Activated CD4-positive, CD25-positive, alpha-beta regulatory T cell (primary cell): Measurements from ENCODE around the gene NELL2.

Experiments
- DNase-seq, 4 experiments: peaks; one replicate each; lab custom pipeline; 2025; lab: John Stamatoyannopoulos, UW

NELL2 gene

DNA sequence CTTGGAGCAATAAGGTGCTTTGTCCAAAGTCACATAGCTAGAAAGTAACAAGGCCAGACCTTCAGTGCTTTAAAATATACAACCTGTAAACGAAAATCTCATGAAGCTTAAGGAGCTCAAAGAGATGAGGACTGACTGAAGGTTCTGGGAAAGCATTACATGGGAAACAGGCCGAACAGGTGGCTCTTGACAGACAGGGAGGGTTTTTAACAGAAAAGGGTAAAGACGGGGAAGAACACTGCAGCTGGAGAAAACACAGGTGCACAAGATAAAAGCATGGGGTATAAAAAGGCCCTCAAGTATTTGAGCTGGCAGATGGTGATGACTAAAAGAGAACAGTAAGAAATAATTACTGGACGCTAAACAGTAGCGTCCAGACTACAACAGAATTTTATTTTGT lies 257.2 kb downstream of the NELL2 start:
- no peak for DNase-seq

GRCh38 chr12:44616402-44616801 lies 259.7 kb downstream of the NELL2 start:
- no peak for DNase-seq

DNA sequence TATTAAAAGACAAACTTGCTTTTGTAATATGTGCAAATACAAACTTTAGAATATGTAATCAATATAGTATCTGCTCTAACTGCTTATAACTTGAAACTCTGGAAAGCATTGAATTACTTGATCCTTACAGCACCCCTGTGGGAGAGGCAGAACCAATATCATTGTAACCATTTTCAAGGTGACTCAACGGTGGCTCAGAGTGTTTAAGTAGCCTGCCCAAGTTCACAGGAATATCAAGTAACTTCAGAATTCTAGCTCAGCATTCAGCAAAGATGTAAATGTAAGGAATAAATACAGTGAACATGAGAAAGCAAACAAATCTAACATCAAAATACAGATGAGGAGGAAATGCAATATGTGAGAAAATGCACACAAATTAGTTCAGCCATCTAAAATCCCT lies 264.6 kb downstream of the NELL2 start:
- no peak for DNase-seq

GRCh38 chr12:44603701-44604100 lies 272.4 kb downstream of the NELL2 start:
- DNase-seq = no peak

DNA sequence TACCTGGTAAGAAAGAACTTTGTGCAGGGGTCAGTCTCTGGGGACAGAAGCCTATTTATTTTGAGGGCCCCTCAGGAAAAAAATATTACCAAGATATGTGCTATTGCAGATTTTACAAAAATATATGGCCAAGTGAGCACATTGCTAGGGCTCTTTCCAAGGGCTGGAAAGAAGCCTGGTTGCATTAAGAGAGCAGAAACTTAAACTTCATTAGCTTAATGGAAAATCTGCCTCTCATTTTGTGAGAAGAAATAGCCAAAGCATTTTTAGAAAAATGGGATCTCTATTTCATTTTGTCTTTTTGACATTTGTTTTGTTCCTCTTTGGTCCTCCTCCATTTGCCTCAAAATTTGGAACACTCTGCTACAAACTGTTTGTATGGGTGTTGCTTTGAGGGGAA lies 283.5 kb downstream of the NELL2 start:
- DNase-seq = no peak

- no peak for DNase-seq
Observed at GRCh38 chr12:44589697-44590096, 286.4 kb downstream of the NELL2 start.

DNA sequence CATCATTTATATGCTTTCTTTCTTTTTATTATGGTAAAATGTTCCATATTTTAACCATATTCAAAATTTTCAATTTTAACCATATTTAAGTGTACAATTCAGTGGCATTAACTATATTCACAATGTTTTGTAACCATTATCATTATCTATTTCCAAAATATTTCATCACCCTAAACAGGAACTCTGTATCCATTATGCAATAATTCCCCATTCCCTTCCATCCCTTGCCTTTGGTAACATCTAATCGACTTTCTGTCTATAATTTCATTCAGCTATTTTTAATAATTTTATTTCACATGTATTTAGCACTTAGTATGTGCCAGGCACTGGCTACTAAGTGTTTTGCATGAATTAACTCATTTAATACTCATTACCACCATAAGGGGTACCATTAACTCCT lies 287.5 kb downstream of the NELL2 start:
- no peak for DNase-seq

DNA sequence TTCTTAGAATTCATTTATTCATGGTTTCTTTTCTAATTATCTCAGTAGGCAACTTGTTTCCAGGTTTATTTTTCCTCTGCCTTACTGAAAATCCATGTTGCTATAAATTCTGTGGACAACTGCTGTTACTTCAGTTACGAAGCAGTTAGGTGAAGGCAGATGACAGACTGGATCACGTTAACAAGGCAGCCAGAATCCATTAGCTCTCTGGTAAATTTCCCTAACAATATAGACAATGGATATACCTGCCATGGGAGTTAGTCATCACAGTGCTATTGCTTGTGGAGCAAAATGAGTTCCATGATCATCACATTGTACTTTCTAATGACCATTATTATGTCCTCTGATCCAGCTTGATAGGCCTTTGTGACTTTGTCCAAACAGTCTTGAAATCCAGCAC lies 291.5 kb downstream of the NELL2 start:
- no peak for DNase-seq

DNA sequence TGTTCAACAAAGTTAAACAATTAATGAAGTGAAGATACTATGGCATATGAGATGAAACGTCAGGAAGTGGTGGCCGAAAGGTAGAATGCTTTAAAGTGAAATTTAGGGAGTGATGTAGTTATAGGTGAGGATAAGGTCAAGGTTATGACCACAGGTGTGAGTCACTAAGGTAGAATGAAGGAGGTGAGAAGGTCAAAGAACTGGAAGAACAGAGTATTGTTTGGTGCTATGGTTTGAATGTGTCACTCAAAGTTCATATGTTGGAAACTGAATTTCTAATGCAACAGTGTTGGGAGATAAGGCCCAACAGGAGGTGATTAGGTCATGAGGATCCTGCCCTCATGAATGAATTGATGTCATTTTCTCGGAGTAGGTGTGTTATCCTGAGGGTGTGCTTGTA lies 293.6 kb downstream of the NELL2 start:
- DNase-seq = no peak

DNA sequence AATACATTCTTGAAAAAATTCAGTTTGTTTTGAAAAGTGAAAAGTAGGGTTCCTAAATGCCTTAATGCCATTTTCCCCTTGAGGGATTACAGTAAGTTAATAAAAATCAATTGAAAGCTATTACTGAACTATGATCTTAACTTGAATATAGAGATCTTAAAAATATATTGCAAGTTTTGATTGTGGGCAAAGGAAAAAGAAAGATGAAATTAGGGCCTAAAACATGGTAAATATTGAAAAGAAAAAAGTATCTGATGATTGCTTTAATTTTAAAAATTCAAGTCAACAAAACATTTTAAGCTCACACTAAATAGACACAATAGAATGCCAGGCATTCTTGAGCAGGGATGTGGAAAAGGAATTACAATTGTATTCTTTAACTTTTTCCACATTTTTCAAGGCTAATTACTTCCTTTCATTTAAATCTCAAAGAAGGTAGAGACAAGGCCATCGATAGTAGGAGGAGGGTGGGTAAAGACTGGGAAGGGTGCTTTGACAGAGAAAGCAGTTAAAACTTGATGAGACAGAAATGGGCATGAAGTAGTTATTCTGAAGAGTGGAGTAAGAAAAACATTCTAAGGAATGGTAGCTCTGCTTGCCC lies 294.4 kb downstream of the NELL2 start:
- no peak for DNase-seq

- no peak for DNase-seq
Observed at GRCh38 chr12:44574586-44574985, 301.5 kb downstream of the NELL2 start.

GRCh38 chr12:44573723-44574122 lies 302.4 kb downstream of the NELL2 start:
- DNase-seq = no peak

GRCh38 chr12:44571006-44571550 lies 305.0 kb downstream of the NELL2 start:
- no peak for DNase-seq

DNA sequence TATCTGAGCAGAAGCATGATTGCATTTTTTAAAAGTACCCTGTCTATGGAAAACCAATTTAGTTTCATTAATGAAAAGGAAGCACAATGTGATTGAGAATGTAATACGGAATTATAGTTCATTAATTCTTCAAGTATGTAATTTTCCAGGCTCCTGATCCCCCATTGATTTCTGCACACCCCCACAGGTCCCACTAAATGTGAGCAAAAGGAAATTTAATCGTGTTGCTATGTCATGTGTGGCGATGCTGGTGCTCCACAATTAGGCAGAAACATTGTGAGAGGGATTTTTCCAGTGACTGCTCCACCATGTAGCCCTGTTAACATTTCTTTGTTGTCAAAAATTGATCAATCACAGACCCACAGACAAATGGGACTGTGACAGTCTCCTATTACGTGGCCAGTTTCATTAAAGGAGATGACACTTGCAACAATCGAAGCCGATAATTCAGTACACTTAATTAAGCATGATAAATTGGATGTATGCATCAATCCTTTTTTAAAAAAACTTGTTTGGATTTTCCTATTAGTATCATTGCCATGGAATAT lies 306.0 kb downstream of the NELL2 start:
- no peak for DNase-seq

DNA sequence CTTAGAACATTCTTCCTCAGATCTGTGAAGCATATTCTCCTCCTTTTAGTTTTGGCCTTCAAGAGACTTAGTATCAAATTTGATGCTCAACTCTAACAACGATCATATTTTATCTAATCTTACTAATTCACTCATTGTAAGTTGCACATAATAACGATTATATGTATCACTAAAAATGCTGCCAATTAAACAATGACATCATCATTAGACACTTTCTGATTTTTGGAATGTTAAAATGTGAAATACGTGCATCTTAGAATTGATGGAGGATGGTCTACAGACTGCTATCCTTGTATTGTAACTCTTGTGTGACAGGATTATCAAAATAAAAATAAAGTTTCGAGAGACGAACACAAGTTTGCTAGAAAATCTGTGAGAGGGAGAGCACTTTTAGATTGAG lies 311.0 kb downstream of the NELL2 start:
- DNase-seq = no peak

- no peak for DNase-seq
Observed at GRCh38 chr12:44563486-44563885, 312.6 kb downstream of the NELL2 start.

DNA sequence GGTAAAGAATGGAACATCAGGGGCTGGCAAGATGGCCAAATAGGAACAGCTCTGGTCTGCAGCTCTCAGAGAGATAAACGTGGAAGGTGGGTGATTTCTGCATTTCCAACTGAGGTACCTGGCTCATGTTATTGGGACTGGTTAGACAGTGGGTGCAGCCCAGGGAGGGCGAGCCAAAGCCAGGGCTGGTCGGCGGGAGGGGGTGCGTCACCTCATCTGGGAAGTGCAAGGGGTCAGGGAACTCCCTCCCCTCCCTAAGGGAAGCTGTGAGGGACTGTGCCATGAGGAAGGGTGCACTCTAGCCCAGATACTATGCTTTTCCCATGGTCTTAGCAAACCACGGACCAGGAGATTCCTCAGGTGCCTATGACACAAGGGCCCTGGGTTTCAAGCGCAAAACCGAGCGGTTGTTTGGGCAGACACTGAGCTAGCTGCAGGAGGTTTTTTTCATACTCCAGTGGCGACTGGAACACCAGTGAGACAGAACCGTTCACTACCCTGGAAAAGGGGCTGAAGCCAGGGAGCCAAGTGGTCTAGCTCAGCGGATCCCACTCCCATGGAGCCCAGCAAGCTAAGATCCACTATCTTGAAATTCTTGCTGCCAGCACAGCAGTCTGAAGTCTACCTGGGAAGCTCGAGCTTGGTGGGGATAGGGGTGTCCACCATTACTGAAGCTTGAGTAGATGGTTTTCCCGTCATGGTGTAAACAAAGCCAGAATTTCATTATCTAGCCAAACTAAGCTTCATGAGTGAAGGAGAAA lies 317.6 kb downstream of the NELL2 start:
- no peak for DNase-seq

- DNase-seq = no peak
Observed at GRCh38 chr12:44555454-44555853, 320.7 kb downstream of the NELL2 start.

GRCh38 chr12:44551631-44552030 lies 324.5 kb downstream of the NELL2 start:
- DNase-seq = no peak

- DNase-seq = no peak
Observed at GRCh38 chr12:44550377-44550776, 325.7 kb downstream of the NELL2 start.

DNA sequence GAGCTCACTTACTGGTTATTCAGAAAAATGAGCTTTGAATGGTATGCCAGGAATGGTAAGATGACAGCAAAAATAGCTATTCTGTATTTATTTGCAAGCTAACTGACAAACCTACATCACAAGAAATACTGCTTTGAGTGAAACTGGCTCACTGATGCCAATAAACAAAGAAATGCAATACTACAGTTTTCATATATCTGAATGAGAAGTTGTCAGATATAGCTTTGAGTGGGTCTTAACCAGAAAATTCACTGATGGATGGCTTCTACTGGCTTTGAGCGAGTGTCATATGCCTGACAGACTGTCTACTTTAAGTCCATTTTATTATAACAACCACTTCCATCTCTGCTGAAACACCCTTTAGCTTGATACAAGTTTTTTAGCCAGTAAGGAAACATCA lies 330.1 kb downstream of the NELL2 start:
- no peak for DNase-seq

- no peak for DNase-seq
Observed at GRCh38 chr12:44544018-44544417, 332.1 kb downstream of the NELL2 start.

DNA sequence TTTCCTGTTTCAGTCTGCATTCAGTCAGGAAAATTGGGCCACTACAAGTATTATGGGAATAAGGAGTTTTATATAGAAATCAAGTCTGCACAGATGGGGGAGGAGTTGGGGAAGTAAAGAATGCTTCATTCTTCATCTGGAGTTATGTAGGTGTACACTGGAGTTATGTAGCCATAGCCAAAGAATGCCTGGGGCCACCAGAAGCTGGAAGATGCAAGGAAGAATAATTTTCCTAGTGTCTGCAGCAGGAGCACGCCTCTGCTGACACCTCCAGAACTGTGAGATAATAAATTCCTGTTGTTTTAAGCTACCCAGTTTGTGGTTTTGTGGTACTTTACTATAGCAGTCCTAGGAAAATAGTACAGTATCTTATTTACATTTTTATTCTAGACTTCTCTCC lies 333.4 kb downstream of the NELL2 start:
- DNase-seq = no peak
